H9 (cell line): ENCODE measurements around the gene AVL9. TPM values are rescaled to one million over a fixed set of nuclear protein-coding genes. Genes with fewer than 3 reads are reported as not detected.
"Not testable (repeated sequence)": the region's sequence is repeated elsewhere in the genome, so short reads cannot be mapped to it uniquely, and the experiment has no call there.

Experiments
- DNase-seq: peaks from one replicate; pipeline ENCODE4 v3.0.0-alpha.2; 2017
- H2AFZ ChIP-seq: one replicate; pipeline ENCODE4 v1.6.1; 2013; ENCODE audit warnings: mild to moderate bottlenecking, low read length, control low read depth, moderate library complexity
- H2AK5ac ChIP-seq: 2 replicates; pipeline ENCODE4 v1.6.1; 2013; ENCODE audit warnings: low read length, control low read depth, mixed read lengths; ENCODE audit not compliant: insufficient read length
- H2BK120ac ChIP-seq: one replicate; pipeline ENCODE4 v1.6.1; 2013; ENCODE audit warnings: low read depth, mild to moderate bottlenecking, low read length, control low read depth, inconsistent platforms; ENCODE audit not compliant: poor library complexity, severe bottlenecking
- H2BK12ac ChIP-seq: 2 replicates; pipeline ENCODE4 v1.6.1; 2013; ENCODE audit warnings: low read length, control low read depth, mixed read lengths, low read depth; ENCODE audit not compliant: insufficient read length
- H2BK15ac ChIP-seq: 2 replicates; pipeline ENCODE4 v1.6.1; 2013; ENCODE audit warnings: low read depth, low read length, control low read depth
- H2BK20ac ChIP-seq: one replicate; pipeline ENCODE4 v1.6.1; 2013; ENCODE audit warnings: low read depth, mild to moderate bottlenecking, low read length, control low read depth, inconsistent platforms; ENCODE audit not compliant: poor library complexity, severe bottlenecking
- H2BK5ac ChIP-seq: 2 replicates; pipeline ENCODE4 v1.6.1; 2013; ENCODE audit warnings: low read length, control low read depth, mixed read lengths; ENCODE audit not compliant: insufficient read length
- H3K14ac ChIP-seq: 2 replicates; pipeline ENCODE4 v1.6.1; 2013; ENCODE audit warnings: low read length, control low read depth; ENCODE audit not compliant: insufficient read depth
- H3K18ac ChIP-seq: 2 replicates; pipeline ENCODE4 v1.6.1; 2013; ENCODE audit warnings: low read depth, mild to moderate bottlenecking, mixed read lengths, low read length, control low read depth; ENCODE audit not compliant: insufficient read length
- H3K23ac ChIP-seq: 2 replicates; pipeline ENCODE4 v1.6.1; 2013; ENCODE audit warnings: low read length, control low read depth, mixed read lengths, low read depth; ENCODE audit not compliant: insufficient read length
- H3K23me2 ChIP-seq: 2 replicates; pipeline ENCODE4 v1.6.1; 2013; ENCODE audit warnings: low read depth, mild to moderate bottlenecking, mixed read lengths, low read length, control low read depth; ENCODE audit not compliant: insufficient read length, poor library complexity, severe bottlenecking
- H3K27ac ChIP-seq: 2 replicates; pipeline ENCODE4 v1.5.1; 2013; ENCODE audit warnings: low read length, control low read depth, mixed read lengths, low read depth; ENCODE audit not compliant: insufficient read length
- H3K27me3 ChIP-seq: 2 replicates; pipeline ENCODE4 v1.6.1; 2013; ENCODE audit warnings: low read length, control low read depth, inconsistent platforms; ENCODE audit not compliant: insufficient read depth
- H3K4ac ChIP-seq: 2 replicates; pipeline ENCODE4 v1.6.1; 2013; ENCODE audit warnings: low read depth, mild to moderate bottlenecking, control low read depth, inconsistent platforms, low read length, moderate library complexity
- H3K4me1 ChIP-seq: 2 replicates; pipeline ENCODE4 v1.6.1; 2013; ENCODE audit warnings: low read length, control low read depth, inconsistent platforms; ENCODE audit not compliant: insufficient read depth
- H3K4me2 ChIP-seq: 2 replicates; pipeline ENCODE4 v1.6.1; 2013; ENCODE audit warnings: low read length, control low read depth, mixed read lengths; ENCODE audit not compliant: insufficient read length, insufficient read depth
- H3K56ac ChIP-seq: 2 replicates; pipeline ENCODE4 v1.6.1; 2013; ENCODE audit warnings: low read depth, mild to moderate bottlenecking, mixed read lengths, low read length, control low read depth; ENCODE audit not compliant: insufficient read length
- H3K79me1 ChIP-seq: 2 replicates; pipeline ENCODE4 v1.6.1; 2013; ENCODE audit warnings: low read depth, mild to moderate bottlenecking, moderate library complexity, low read length, control low read depth, inconsistent platforms; ENCODE audit not compliant: insufficient read depth, poor library complexity, severe bottlenecking
- H3K79me2 ChIP-seq: 2 replicates; pipeline ENCODE4 v1.6.1; 2013; ENCODE audit warnings: low read length, control low read depth, inconsistent platforms; ENCODE audit not compliant: insufficient read depth
- H3K9ac ChIP-seq: 2 replicates; pipeline ENCODE4 v1.6.1; 2013; ENCODE audit warnings: low read length, control low read depth, mixed read lengths; ENCODE audit not compliant: insufficient read length; ENCODE audit errors: extremely low read depth
- H3K9me3 ChIP-seq: one replicate; pipeline ENCODE4 v1.6.1; 2013; ENCODE audit warnings: low read depth, low read length, inconsistent platforms; ENCODE audit not compliant: control insufficient read depth
- H3T11ph ChIP-seq: one replicate; pipeline ENCODE4 v1.6.1; 2013; ENCODE audit warnings: mild to moderate bottlenecking, low read length, control low read depth, inconsistent platforms
- H4K20me1 ChIP-seq: one replicate; pipeline ENCODE4 v1.6.1; 2013; ENCODE audit not compliant: control insufficient read depth, insufficient read length, insufficient read depth
- H4K5ac ChIP-seq: 2 replicates; pipeline ENCODE4 v1.6.1; 2013; ENCODE audit warnings: low read depth, mild to moderate bottlenecking, mixed read lengths, low read length, control low read depth; ENCODE audit not compliant: insufficient read length
- H4K8ac ChIP-seq: replicated peaks from 2 replicates; pipeline ENCODE4 v1.6.1; 2013; ENCODE audit warnings: low read length, control low read depth, mixed read lengths, low read depth; ENCODE audit not compliant: insufficient read length
- H4K91ac ChIP-seq: 2 replicates; pipeline ENCODE4 v1.6.1; 2013; ENCODE audit warnings: low read depth, mild to moderate bottlenecking, moderate library complexity, mixed read lengths, low read length, control low read depth; ENCODE audit not compliant: insufficient read length
- H3K27ac Mint-ChIP-seq, 3 experiments: 2 replicates in 2 of 3; 3 replicates in 1 of 3; pipeline ENCODE4 v1.8.0; 2020 to 2021; ENCODE audit warnings: mixed read lengths in 3 of 3, mild to moderate bottlenecking in 1 of 3, moderate library complexity in 1 of 3
- H3K27me3 Mint-ChIP-seq: 2 replicates; pipeline ENCODE4 v1.8.0; 2021; ENCODE audit warnings: low read depth, mild to moderate bottlenecking, moderate library complexity, mixed read lengths
- H3K36me3 Mint-ChIP-seq, 3 experiments: 2 replicates in 2 of 3; 3 replicates in 1 of 3; pipeline ENCODE4 v1.8.0; 2020 to 2021; ENCODE audit warnings: low read depth in 3 of 3, mixed read lengths in 3 of 3; ENCODE audit not compliant: insufficient read depth in 1 of 3
- H3K4me1 Mint-ChIP-seq, 2 experiments: 2 replicates each; pipeline ENCODE4 v1.8.0; 2020; ENCODE audit warnings: mixed read lengths in 2 of 2
- H3K4me3 Mint-ChIP-seq, 2 experiments: 2 replicates in 1 of 2; 3 replicates in 1 of 2; pipeline ENCODE4 v1.8.0; 2020 to 2021; ENCODE audit warnings: mild to moderate bottlenecking in 2 of 2, mixed read lengths in 2 of 2, moderate library complexity in 1 of 2
- H3K9me3 Mint-ChIP-seq, 2 experiments: 2 replicates in 1 of 2; 3 replicates in 1 of 2; pipeline ENCODE4 v1.8.0; 2020; ENCODE audit warnings: mild to moderate bottlenecking in 2 of 2, mixed read lengths in 2 of 2, moderate library complexity in 1 of 2
- WGBS: extraction: QIAGEN DNeasy Blood & Tissue Kit; methylation state at CpG from one replicate; pipeline ENCODE4 v1.1.7; 2013; ENCODE audit warnings: missing lambda C conversion rate, low lambda C conversion rate, mixed read lengths; ENCODE audit not compliant: insufficient read length; ENCODE audit errors: extremely low coverage; 5-methylcytosine and 5-hydroxymethylcytosine counted together
- total RNA-seq: library from RNA; stranded (reverse); gene quantifications from 2 replicates; pipeline ENCODE4 v1.2.1, GENCODE V29; 2021

The AVL9 gene
- total RNA-seq, 1 experiment from 2014 or later: 38.7 TPM

DNA sequence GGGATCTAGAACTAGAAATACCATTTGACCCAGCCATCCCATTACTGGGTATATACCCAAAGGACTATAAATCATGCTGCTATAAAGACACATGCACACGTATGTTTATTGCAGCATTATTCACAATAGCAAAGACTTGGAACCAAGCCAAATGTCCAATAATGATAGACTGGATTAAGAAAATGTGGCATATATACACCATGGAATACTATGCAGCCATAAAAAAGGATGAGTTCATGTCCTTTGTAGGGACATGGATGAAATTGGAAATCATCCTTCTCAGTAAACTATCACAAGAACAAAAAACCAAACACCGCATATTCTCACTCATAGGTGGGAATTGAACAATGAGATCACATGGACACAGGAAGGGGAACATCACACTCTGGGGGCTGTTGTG lies 25.3 kb upstream of the AVL9 start:
- not testable (repeated sequence) for H2BK15ac ChIP-seq, H3K9me3 Mint-ChIP-seq, H3K23ac ChIP-seq, H2BK12ac ChIP-seq, H3K27me3 Mint-ChIP-seq, H2AFZ ChIP-seq, H4K20me1 ChIP-seq, H3K4ac ChIP-seq, H3K36me3 Mint-ChIP-seq, H3K9ac ChIP-seq, H3K4me3 Mint-ChIP-seq, H2BK120ac ChIP-seq, H4K5ac ChIP-seq, H3K56ac ChIP-seq, H3K4me1 ChIP-seq, H3K14ac ChIP-seq, H3K27ac ChIP-seq, H3K18ac ChIP-seq, H4K8ac ChIP-seq, H2BK20ac ChIP-seq, DNase-seq, H2BK5ac ChIP-seq, H3K23me2 ChIP-seq, H3K27ac Mint-ChIP-seq, H3K79me2 ChIP-seq, H2AK5ac ChIP-seq, H4K91ac ChIP-seq, H3T11ph ChIP-seq, H3K79me1 ChIP-seq, H3K4me1 Mint-ChIP-seq, H3K27me3 ChIP-seq, H3K4me2 ChIP-seq, H3K9me3 ChIP-seq
- WGBS: no CpG with 5 or more reads among the region's 2 CpGs
